BLaER1 treated with 17β-estradiol and CSF1 and Interleukin-3, amounts not matched to agents 10 nM and 100 nM (cell line): ENCODE results near the gene TEPSIN.

Experiments
- H3K27ac ChIP-seq, 11 experiments: shearing (Covaris generic); formaldehyde crosslinking; 2 replicates each; pipeline ENCODE4 v1.8.1; 2022
- H3K27me3 ChIP-seq, 11 experiments: shearing (Covaris generic); formaldehyde crosslinking; 2 replicates each; pipeline ENCODE4 v1.8.1; 2022
- H3K36me3 ChIP-seq, 11 experiments: shearing (Covaris generic); formaldehyde crosslinking; 2 replicates each; pipeline ENCODE4 v1.8.1; 2022
- H3K4me1 ChIP-seq, 10 experiments: shearing (Covaris generic); formaldehyde crosslinking; 2 replicates each; pipeline ENCODE4 v1.8.1; 2022
- H3K4me2 ChIP-seq, 11 experiments: shearing (Covaris generic); formaldehyde crosslinking; 2 replicates each; pipeline ENCODE4 v1.8.1; 2022
- H3K4me3 ChIP-seq, 10 experiments: shearing (Covaris generic); formaldehyde crosslinking; 2 replicates each; pipeline ENCODE4 v1.8.1; 2022
- H3K9ac ChIP-seq, 11 experiments: shearing (Covaris generic); formaldehyde crosslinking; 2 replicates each; pipeline ENCODE4 v1.8.1; 2022
- H3K9me3 ChIP-seq, 11 experiments: shearing (Covaris generic); formaldehyde crosslinking; replicated peaks in 1 of 11; 2 replicates each; pipeline ENCODE4 v1.8.1; 2022
- H4K20me1 ChIP-seq, 11 experiments: shearing (Covaris generic); formaldehyde crosslinking; 2 replicates each; pipeline ENCODE4 v1.8.1; 2022
- Cebpa-rat ChIP-seq, 11 experiments: shearing (Covaris generic); IDR thresholded peaks; 2 replicates each; pipeline ENCODE4 v1.8.1; 2022

Gene TEPSIN

DNA sequence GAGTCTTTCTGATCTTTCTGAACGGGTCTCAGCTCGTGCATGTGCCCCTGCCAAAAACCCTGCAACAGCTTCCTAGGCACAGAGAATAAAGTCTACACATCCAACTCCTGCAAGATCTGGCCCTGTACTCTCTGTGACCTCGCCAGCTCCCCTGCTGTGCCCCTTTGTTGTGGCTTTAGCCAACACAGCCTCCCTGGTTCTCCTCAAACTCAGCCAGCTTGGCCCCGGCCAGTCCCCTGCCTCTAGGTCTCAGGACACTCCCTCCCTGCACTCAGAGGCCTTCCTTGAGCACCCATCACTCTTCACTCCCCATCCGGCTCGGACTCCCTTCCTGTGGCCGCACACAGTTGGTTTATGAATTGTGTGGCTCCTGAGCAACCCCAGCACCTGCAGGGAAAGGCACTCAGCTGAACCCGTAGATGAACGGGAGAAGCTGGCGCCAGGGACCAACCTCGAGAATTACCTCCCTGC is 17.4 kb downstream of the TEPSIN start:
- Histone ChIP-seq H3K9ac (peak overlapping the region; percentile 5 to 90 (median 83); a peak in 19 of 22 replicates), H3K4me1 (peaks cover 19 to 27% (median 25%) of the 10 kb centered on the region in 10 experiments), H4K20me1 (peaks cover 0 to 43% (median 12%) of the 10 kb centered on the region in 11 experiments; a peak in 13 of 22 replicates), H3K4me2 (peak overlapping the region; percentile 97 to 100 (median 99)), H3K36me3 (peaks cover 0 to 38% (median 34%) of the 10 kb centered on the region in 11 experiments; a peak in 20 of 22 replicates), H3K27me3 (no peaks in the 10 kb centered on the region), H3K4me3 (peak overlapping the region in 8 of 10 experiments; percentile 86 to 98 (median 94); a peak in 16 of 20 replicates), H3K27ac (no peak overlapping the region), H3K9me3 (no peaks in the 10 kb centered on the region)
- no peak for TF ChIP-seq Cebpa-rat (IDR thresholded peaks at IDR 0.05)

DNA sequence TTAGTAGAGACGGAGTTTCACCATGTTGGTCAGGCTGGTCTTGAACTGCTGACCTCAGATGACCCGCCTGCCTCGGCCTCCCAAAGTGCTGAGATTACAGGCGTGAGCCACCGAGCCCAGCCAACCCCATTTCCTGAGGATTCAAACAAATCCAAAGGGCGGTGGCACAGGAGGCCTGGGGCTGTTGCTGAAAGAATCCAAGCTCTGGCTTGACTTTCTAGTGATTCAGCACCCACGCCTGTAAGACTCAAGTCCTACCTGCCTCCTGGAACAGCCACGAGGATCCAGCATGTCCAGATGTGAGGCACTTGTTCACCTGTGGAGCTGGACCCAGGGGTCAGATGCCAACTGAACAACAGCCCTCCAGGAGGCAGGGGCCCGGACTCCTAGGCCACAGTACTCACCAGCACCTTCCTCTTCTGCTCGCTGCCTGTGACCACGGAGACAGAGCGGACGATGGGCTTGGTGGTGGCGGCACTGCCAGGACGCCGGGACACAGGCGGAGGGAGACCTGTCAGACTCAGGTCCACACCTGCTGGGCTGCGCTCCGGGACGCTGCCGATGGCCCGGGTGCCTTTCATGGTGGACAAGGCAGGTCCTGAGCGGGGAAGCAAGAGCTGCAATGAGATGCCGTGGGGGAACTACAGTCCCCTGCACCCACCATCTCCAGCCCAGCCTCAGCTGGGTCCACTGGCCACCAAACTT is 19.2 kb downstream of the TEPSIN start:
- Histone ChIP-seq H3K4me2 (no peak overlapping the region), H3K4me1 (peaks cover 19 to 27% (median 25%) of the 10 kb centered on the region in 10 experiments), H3K9ac (peak overlapping the region in 4 of 11 experiments; percentile 3 to 33 (median 21); a peak in 2 of 22 replicates), H3K27me3 (no peaks in the 10 kb centered on the region), H3K9me3 (no peaks in the 10 kb centered on the region), H3K27ac (no peak overlapping the region), H3K36me3 (peaks cover 0 to 50% (median 38%) of the 10 kb centered on the region in 11 experiments; a peak in 20 of 22 replicates), H4K20me1 (peaks cover 0 to 49% (median 12%) of the 10 kb centered on the region in 11 experiments; a peak in 13 of 22 replicates), H3K4me3 (no peak overlapping the region)
- no peak for TF ChIP-seq Cebpa-rat (IDR thresholded peaks at IDR 0.05)

DNA sequence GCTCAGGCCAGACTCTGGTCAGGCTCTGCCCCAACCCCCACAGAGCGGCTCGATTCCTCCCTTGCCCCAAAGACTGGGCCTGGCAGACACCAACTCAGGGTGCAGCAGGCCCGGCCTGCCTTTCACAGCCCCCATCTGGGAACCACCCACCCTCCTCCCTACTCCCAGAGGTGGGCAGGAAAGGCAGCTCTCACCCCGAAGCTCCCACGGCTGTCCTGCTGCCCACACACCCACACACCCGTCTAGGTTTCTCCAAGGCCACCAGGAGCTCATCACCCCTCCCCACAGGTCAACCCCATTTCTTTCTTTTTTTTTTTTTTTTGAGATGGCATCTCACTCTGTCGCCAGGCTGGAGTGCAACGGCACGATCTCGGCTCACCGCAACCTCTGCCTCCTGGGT is 19.9 kb downstream of the TEPSIN start:
- Histone ChIP-seq H4K20me1 (peaks cover 0 to 51% (median 12%) of the 10 kb centered on the region in 11 experiments; a peak in 13 of 22 replicates), H3K36me3 (peaks cover 0 to 50% (median 38%) of the 10 kb centered on the region in 11 experiments; a peak in 20 of 22 replicates), H3K9ac (peak overlapping the region in 4 of 11 experiments; percentile 6 to 29 (median 14); a peak in 4 of 22 replicates), H3K27me3 (no peaks in the 10 kb centered on the region), H3K27ac (no peak overlapping the region), H3K4me1 (peaks cover 19 to 25% (median 23%) of the 10 kb centered on the region in 10 experiments), H3K4me3 (no peak overlapping the region), H3K4me2 (no peak overlapping the region), H3K9me3 (no peaks in the 10 kb centered on the region)
- TF ChIP-seq Cebpa-rat (IDR thresholded peaks at IDR 0.05): no peak

- Histone ChIP-seq H3K27me3 (no peaks in the 10 kb centered on the region), H3K4me2 (no peak overlapping the region), H3K4me1 (peaks cover 15 to 20% (median 18%) of the 10 kb centered on the region in 10 experiments), H3K27ac (no peak overlapping the region), H4K20me1 (peaks cover 0 to 56% (median 13%) of the 10 kb centered on the region in 11 experiments; a peak in 13 of 22 replicates), H3K9me3 (no peaks in the 10 kb centered on the region), H3K4me3 (no peak overlapping the region), H3K9ac (peak overlapping the region in 2 of 11 experiments; percentile 13 to 29; a peak in 4 of 22 replicates), H3K36me3 (peaks cover 0 to 54% (median 38%) of the 10 kb centered on the region in 11 experiments; a peak in 20 of 22 replicates)
- no peak for TF ChIP-seq Cebpa-rat (IDR thresholded peaks at IDR 0.05)
These were observed 20.4 kb downstream of the TEPSIN start for GRCh38 chr17:81218459-81218858.

DNA sequence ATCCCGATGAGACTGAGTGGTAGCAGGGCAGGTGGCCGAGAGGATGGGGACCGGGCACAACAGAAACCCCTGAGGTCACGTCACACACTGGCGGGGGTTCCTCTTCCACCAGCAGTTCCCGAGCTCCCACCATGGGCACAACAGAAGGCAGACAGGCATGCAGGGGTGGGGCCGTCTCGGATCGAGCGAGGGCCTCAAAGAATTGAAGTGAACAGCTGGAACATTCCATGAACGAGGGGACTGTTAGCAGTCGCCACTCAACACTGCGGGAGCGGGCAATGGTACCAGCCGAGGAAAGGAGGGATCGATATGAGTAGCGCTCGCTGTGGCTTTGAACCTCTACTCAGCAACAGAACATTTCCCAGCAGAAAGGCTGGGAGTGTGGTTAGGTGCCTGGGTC is 21.4 kb downstream of the TEPSIN start:
- Histone ChIP-seq H3K27ac (no peak overlapping the region), H3K36me3 (peaks cover 0 to 55% (median 38%) of the 10 kb centered on the region in 11 experiments; a peak in 20 of 22 replicates), H4K20me1 (peaks cover 0 to 61% (median 13%) of the 10 kb centered on the region in 11 experiments; a peak in 13 of 22 replicates), H3K9ac (no peak overlapping the region), H3K27me3 (no peaks in the 10 kb centered on the region), H3K4me3 (no peak overlapping the region), H3K9me3 (no peaks in the 10 kb centered on the region), H3K4me2 (no peak overlapping the region), H3K4me1 (peaks cover 14 to 20% (median 15%) of the 10 kb centered on the region in 10 experiments)
- no peak for TF ChIP-seq Cebpa-rat (IDR thresholded peaks at IDR 0.05)

DNA sequence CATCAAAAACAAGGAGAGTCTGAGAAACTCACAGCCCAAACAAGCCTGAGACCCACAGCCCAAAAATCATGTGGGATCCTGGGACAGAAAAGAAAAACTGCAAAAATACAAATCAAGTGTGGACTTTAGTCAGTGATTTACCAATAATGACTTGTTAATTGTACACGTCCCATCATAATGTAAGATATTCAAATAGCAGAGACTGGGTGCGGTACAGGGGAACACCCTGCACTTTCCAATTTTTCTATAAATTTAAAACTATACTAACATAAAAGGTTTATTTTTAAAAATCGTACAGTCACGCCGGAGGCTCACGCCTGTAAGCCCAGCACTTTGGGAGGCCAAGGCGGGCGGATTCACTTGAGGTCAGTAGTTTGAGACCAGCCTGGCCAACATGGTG is 24.9 kb downstream of the TEPSIN start:
- no peak overlapping the region for H3K4me2 ChIP-seq
- H3K4me1 ChIP-seq: peaks cover 13 to 26% (median 16%) of the 10 kb centered on the region in 10 experiments
- H3K27ac ChIP-seq: no peak overlapping the region
- no peaks in the 10 kb centered on the region for H3K9me3 ChIP-seq
- no peak overlapping the region for H3K4me3 ChIP-seq
- H3K27me3 ChIP-seq: no peaks in the 10 kb centered on the region
- H4K20me1 ChIP-seq: peaks cover 0 to 68% (median 13%) of the 10 kb centered on the region in 11 experiments; a peak in 11 of 22 replicates
- no peak for TF ChIP-seq Cebpa-rat (IDR thresholded peaks at IDR 0.05)
- peaks cover 0 to 45% (median 26%) of the 10 kb centered on the region in 11 experiments; a peak in 20 of 22 replicates for H3K36me3 ChIP-seq
- H3K9ac ChIP-seq: no peak overlapping the region

GRCh38 chr17:81212365-81212764 is 26.5 kb downstream of the TEPSIN start:
- no peaks in the 10 kb centered on the region for H3K27me3 ChIP-seq
- peaks cover 0 to 40% (median 18%) of the 10 kb centered on the region in 11 experiments; a peak in 15 of 22 replicates for H3K36me3 ChIP-seq
- no peak overlapping the region for H3K9ac ChIP-seq
- H3K27ac ChIP-seq: no peak overlapping the region
- H4K20me1 ChIP-seq: peaks cover 0 to 68% (median 23%) of the 10 kb centered on the region in 11 experiments; a peak in 16 of 22 replicates
- no peak for TF ChIP-seq Cebpa-rat (IDR thresholded peaks at IDR 0.05)
- H3K9me3 ChIP-seq: no peaks in the 10 kb centered on the region
- H3K4me1 ChIP-seq: peaks cover 18 to 41% (median 24%) of the 10 kb centered on the region in 10 experiments
- H3K4me2 ChIP-seq: no peak overlapping the region; a peak in 1 of 22 replicates
- no peak overlapping the region for H3K4me3 ChIP-seq

GRCh38 chr17:81210868-81211267 is 28.0 kb downstream of the TEPSIN start:
- H3K4me3 ChIP-seq: no peak overlapping the region
- peak overlapping the region; percentile 66 to 87 (median 77) for H3K4me2 ChIP-seq
- peak overlapping the region; percentile 11 to 64 (median 36); a peak in 12 of 22 replicates for H3K9ac ChIP-seq
- H3K4me1 ChIP-seq: peaks cover 23 to 56% (median 38%) of the 10 kb centered on the region in 10 experiments
- H3K36me3 ChIP-seq: peaks cover 0 to 34% (median 8%) of the 10 kb centered on the region in 11 experiments; a peak in 15 of 22 replicates
- peak overlapping the region in 1 of 11 experiments; percentile 12; a peak in 2 of 22 replicates for H3K27ac ChIP-seq
- no peaks in the 10 kb centered on the region for H3K27me3 ChIP-seq
- no peaks in the 10 kb centered on the region for H3K9me3 ChIP-seq
- H4K20me1 ChIP-seq: peaks cover 0 to 68% (median 33%) of the 10 kb centered on the region in 11 experiments; a peak in 17 of 22 replicates
- no peak for TF ChIP-seq Cebpa-rat (IDR thresholded peaks at IDR 0.05)

DNA sequence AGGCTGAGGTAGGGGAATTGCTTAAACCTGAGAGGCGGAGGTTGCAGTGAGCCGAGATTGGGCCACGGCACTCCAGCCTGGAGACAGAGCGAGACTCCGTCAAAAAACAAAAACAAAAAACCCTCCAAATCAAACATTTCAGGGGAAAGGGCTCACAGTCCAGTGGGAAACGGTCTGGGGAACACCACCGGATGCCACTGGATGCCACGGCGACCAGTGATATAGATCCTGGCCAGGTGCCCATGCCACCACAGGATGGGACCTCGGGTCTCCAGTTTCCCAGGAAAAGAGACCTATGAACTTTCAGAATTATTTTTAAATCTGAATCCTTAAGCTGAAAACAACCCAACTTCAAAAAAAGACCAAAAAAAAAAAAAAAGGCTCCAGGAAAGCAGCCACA is 28.4 kb downstream of the TEPSIN start:
- H3K9ac ChIP-seq: peak overlapping the region in 10 of 11 experiments; percentile 11 to 64 (median 38); a peak in 9 of 22 replicates
- H4K20me1 ChIP-seq: peaks cover 0 to 67% (median 33%) of the 10 kb centered on the region in 11 experiments; a peak in 17 of 22 replicates
- no peaks in the 10 kb centered on the region for H3K27me3 ChIP-seq
- peak overlapping the region; percentile 66 to 87 (median 77) for H3K4me2 ChIP-seq
- H3K36me3 ChIP-seq: peaks cover 0 to 30% (median 8%) of the 10 kb centered on the region in 11 experiments; a peak in 13 of 22 replicates
- peaks cover 23 to 60% (median 41%) of the 10 kb centered on the region in 10 experiments for H3K4me1 ChIP-seq
- H3K9me3 ChIP-seq: no peaks in the 10 kb centered on the region
- no peak for TF ChIP-seq Cebpa-rat (IDR thresholded peaks at IDR 0.05)
- H3K4me3 ChIP-seq: no peak overlapping the region
- no peak overlapping the region; a peak in 1 of 22 replicates for H3K27ac ChIP-seq
